Measurements from ENCODE around the gene GUCA2B. TPM values are rescaled to one million over a fixed set of nuclear protein-coding genes. Genes with fewer than 3 reads are reported as not detected.

GUCA2B gene
- total and polyA plus RNA-seq, 2 experiments from 2014 or later: 0.71 TPM; not detected in 1

DNA sequence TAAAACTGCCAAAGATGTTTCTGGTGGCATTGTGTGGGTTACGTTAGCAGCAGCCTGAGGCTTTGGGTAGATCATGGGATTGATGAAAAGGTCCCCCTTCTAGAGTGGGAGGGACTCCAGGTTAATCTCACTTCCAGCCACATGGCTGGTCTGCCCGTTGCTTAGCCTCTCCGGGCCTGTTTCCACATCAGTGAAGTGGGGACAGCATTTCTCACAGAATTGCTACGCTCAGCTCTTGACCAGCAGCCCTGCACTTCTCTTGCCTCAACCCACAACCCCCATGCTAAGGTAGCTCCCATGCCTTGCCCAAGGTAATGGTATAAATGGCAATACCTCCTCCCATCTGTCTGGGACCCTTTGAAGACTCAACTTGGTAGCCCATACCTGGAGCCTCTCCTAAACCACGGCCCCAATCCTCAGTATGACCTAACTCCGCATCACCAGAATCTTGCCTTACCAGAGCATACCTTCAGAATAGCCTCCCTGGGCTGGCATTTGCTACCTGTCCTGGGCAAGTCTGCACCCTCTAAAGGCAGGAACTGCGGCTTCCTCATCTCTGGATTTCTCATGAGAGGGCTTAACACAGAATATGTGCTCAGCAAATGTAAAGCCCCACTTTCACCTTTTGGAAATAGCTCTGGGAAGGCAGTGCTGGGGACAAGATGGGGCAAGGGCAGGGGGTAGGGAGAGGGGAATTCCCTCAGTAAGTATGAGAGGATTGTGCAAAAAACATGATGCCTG, 22.3 kb downstream of the GUCA2B start:
- no peak overlapping the region for H3K27ac ChIP-seq
- H3K4me1 ChIP-seq (ENCODE audit: insufficient read depth): peaks cover 27% of the 10 kb centered on the region
- no peaks in the 10 kb centered on the region for H3K9me3 ChIP-seq (ENCODE audit: low read depth)
- DNase-seq (ENCODE audit: low spot score): no peak
- no peaks in the 10 kb centered on the region for H3K9me2 ChIP-seq (replicated peaks; ENCODE audit: insufficient read depth)
- H4K20me1 ChIP-seq (ENCODE audit: insufficient read depth, poor library complexity, severe bottlenecking): no peaks in the 10 kb centered on the region
- no peaks in the 10 kb centered on the region for H3K27me3 ChIP-seq
- no peaks in the 10 kb centered on the region for H3K36me3 ChIP-seq (replicated peaks; ENCODE audit: insufficient read depth, low read depth)
- no peaks in the 10 kb centered on the region for H3K79me2 ChIP-seq
- 80% methylated on average over 7 of the region's 7 CpGs for WGBS (ENCODE audit: low lambda C conversion rate, missing lambda C conversion rate)
- no peak overlapping the region for H3K4me3 ChIP-seq
- no peak for TF ChIP-seq EZH2 (IDR thresholded peaks at IDR 0.05; ENCODE audit: borderline replicate concordance)
- TF ChIP-seq, protein P1, sequence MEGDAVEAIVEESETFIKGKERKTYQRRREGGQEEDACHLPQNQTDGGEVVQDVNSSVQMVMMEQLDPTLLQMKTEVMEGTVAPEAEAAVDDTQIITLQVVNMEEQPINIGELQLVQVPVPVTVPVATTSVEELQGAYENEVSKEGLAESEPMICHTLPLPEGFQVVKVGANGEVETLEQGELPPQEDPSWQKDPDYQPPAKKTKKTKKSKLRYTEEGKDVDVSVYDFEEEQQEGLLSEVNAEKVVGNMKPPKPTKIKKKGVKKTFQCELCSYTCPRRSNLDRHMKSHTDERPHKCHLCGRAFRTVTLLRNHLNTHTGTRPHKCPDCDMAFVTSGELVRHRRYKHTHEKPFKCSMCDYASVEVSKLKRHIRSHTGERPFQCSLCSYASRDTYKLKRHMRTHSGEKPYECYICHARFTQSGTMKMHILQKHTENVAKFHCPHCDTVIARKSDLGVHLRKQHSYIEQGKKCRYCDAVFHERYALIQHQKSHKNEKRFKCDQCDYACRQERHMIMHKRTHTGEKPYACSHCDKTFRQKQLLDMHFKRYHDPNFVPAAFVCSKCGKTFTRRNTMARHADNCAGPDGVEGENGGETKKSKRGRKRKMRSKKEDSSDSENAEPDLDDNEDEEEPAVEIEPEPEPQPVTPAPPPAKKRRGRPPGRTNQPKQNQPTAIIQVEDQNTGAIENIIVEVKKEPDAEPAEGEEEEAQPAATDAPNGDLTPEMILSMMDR (IDR thresholded peaks at IDR 0.05; ENCODE audit: poor library complexity): no peak
- no peak for TF ChIP-seq EZH2phosphoT487 (IDR thresholded peaks at IDR 0.05; ENCODE audit: low read depth, severe bottlenecking, unreplicated experiment)
- H2AFZ ChIP-seq: no peak overlapping the region
- H3K4me2 ChIP-seq: no peak overlapping the region

DNA sequence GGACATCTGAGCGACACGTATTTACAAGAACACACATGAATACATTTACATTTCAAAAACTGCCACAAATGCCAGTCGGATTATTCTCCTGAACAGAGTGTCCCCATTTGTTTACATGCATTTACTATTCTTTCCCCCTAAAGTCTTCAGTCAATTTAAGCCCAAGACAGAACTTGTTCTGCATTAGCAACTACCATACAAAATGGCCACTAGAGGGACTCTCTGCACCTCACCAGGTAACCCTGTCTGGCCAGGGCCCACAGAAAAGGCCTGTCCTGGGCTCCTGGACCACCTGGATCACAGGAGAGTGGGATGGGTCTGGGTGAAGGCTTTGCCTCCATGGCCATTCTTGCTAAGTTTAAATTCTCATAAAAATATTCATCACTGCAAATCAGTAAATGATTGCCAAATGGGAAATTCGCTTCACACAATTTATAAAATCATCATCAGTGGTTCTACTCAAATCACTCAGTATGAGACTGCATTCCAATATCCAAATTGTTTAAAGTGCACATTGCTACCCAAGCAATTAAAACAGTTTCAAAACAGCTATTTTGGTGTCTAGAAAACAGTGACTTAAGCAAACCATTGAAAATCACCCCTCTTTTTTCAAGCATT, 23.8 kb downstream of the GUCA2B start:
- 77% methylated on average over 4 of the region's 4 CpGs for WGBS (ENCODE audit: low lambda C conversion rate, missing lambda C conversion rate)
- no peak for TF ChIP-seq EZH2 (IDR thresholded peaks at IDR 0.05; ENCODE audit: borderline replicate concordance)
- TF ChIP-seq, protein P1 (IDR thresholded peaks at IDR 0.05; ENCODE audit: poor library complexity): peak; percentile 73
- no peak for TF ChIP-seq EZH2phosphoT487 (IDR thresholded peaks at IDR 0.05; ENCODE audit: low read depth, severe bottlenecking, unreplicated experiment)
- Histone ChIP-seq H3K4me3 (no peak overlapping the region), H3K4me2 (no peak overlapping the region), H3K79me2 (no peaks in the 10 kb centered on the region), H4K20me1 (ENCODE audit: insufficient read depth, poor library complexity, severe bottlenecking) (no peaks in the 10 kb centered on the region), H3K9me3 (ENCODE audit: low read depth) (no peaks in the 10 kb centered on the region), H3K27me3 (no peaks in the 10 kb centered on the region), H3K36me3 (replicated peaks; ENCODE audit: insufficient read depth, low read depth) (no peaks in the 10 kb centered on the region), H3K27ac (peak overlapping the region; percentile 39), H3K9me2 (replicated peaks; ENCODE audit: insufficient read depth) (no peaks in the 10 kb centered on the region), H3K4me1 (ENCODE audit: insufficient read depth) (peaks cover 27% of the 10 kb centered on the region), H2AFZ (no peak overlapping the region)
- peak; percentile 66 for DNase-seq (ENCODE audit: low spot score)

DNA sequence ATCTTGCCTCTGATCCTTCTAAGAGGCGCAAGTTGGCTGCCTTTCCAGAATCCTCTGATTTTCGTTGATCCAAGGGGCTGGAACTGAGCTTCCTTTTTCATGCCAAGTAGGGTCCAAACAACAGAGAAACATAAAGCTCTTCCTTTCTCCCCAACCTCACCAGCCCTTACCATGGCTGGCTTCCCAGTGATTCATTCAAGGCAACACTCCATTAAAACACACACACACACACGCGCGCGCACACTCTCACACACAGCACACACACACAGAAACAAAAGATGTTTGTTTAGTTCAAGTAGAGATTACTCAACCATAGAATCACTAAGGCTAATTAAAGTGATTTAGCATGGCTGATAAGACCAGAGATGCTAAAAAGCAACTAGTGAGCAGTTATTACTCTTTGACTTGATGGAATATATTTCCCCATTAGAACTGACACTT, 24.4 kb downstream of the GUCA2B start:
- H3K9me3 ChIP-seq (ENCODE audit: low read depth): no peaks in the 10 kb centered on the region
- peaks cover 27% of the 10 kb centered on the region for H3K4me1 ChIP-seq (ENCODE audit: insufficient read depth)
- H4K20me1 ChIP-seq (ENCODE audit: insufficient read depth, poor library complexity, severe bottlenecking): no peaks in the 10 kb centered on the region
- WGBS (ENCODE audit: low lambda C conversion rate, missing lambda C conversion rate): 53% methylated on average over 6 of the region's 6 CpGs
- H3K36me3 ChIP-seq (replicated peaks; ENCODE audit: insufficient read depth, low read depth): no peaks in the 10 kb centered on the region
- TF ChIP-seq, protein P1 (IDR thresholded peaks at IDR 0.05; ENCODE audit: poor library complexity): no peak
- TF ChIP-seq EZH2 (IDR thresholded peaks at IDR 0.05; ENCODE audit: borderline replicate concordance): no peak
- no peak for TF ChIP-seq EZH2phosphoT487 (IDR thresholded peaks at IDR 0.05; ENCODE audit: low read depth, severe bottlenecking, unreplicated experiment)
- H3K4me2 ChIP-seq: peak overlapping the region; percentile 30
- no peaks in the 10 kb centered on the region for H3K9me2 ChIP-seq (replicated peaks; ENCODE audit: insufficient read depth)
- DNase-seq (ENCODE audit: low spot score): peak; percentile 66
- peak overlapping the region; percentile 39 for H3K27ac ChIP-seq
- no peaks in the 10 kb centered on the region for H3K27me3 ChIP-seq
- H3K4me3 ChIP-seq: no peak overlapping the region
- H3K79me2 ChIP-seq: no peaks in the 10 kb centered on the region
- H2AFZ ChIP-seq: no peak overlapping the region

Measured in hepatocyte (in vitro differentiated cells).